GM12878 (cell line): ENCODE data around the gene BEST2. TPM values are rescaled to one million over a fixed set of nuclear protein-coding genes. Genes with fewer than 3 reads are reported as not detected.
A peak's percentile ranks its signal among the peaks of the same experiment; 100 is the strongest.

Source experiments
- ATAC-seq: fragments of 200-7000 bp; cut with Tn5 transposase; 3 replicates; pipeline ENCODE4 v1.9.1; 2020; ENCODE audit warnings: mild to moderate bottlenecking, moderate library complexity
- BruUV-seq: library from RNA; stranded (reverse); fragments of 400-500 nt; replicated peaks from 2 replicates; lab custom pipeline; 2021; lab: Mats Ljungman, UMichigan
- CTCF ChIA-PET: fragments of 300-600 bp; sonication (Branson Sonifier 250); formaldehyde crosslinking; extraction: SDS; loops from one replicate; lab custom pipeline; 2021; ENCODE audit warnings: inconsistent platforms; lab: Yijun Ruan, JAX
- POLR2A ChIA-PET: fragments of 350-600 bp; formaldehyde crosslinking; extraction: SDS; loops from one replicate; lab custom pipeline; 2021; ENCODE audit warnings: inconsistent platforms; lab: Charles Lee
- RAD21 ChIA-PET: fragments of 300-600 bp; sonication (Branson Sonifier 250); formaldehyde crosslinking; loops from one replicate; lab custom pipeline; 2023; ENCODE audit warnings: antibody characterized with exemption; ENCODE audit not compliant: unreplicated experiment; lab: Charles Lee
- SMC1A ChIA-PET: fragments of 300-600 bp; sonication (Branson Sonifier 250); formaldehyde crosslinking; loops from one replicate; lab custom pipeline; 2023; ENCODE audit not compliant: unreplicated experiment, uncharacterized antibody; lab: Charles Lee
- DNase-seq: peaks from one replicate; pipeline ENCODE4 v3.0.0-alpha.2; 2011; ENCODE audit warnings: low read depth, low spot score
- FAIRE-seq: peaks from 3 replicates; lab custom pipeline; 2011; peaks lifted over from hg19 to GRCh38; lab: Jason Lieb, UNC
- H2AFZ ChIP-seq: 2 replicates; pipeline ENCODE4 v1.6.0; 2011; ENCODE audit warnings: low read depth, low read length, control low read depth; ENCODE audit not compliant: control insufficient read depth
- H3K27ac ChIP-seq: 2 replicates; pipeline ENCODE4 v1.5.1; 2011; ENCODE audit warnings: control low read depth; ENCODE audit not compliant: control insufficient read depth, insufficient read depth
- H3K27me3 ChIP-seq, 2 experiments: replicated peaks in 1 of 2; 2 replicates each; pipeline versions ENCODE4 v1.6.0 to v1.6.1; 2011; ENCODE audit warnings: low read length in 1 of 2; ENCODE audit not compliant: control insufficient read depth in 2 of 2, insufficient read depth in 2 of 2
- H3K36me3 ChIP-seq, 2 experiments: 2 replicates each; pipeline ENCODE4 v1.5.1; 2011; ENCODE audit warnings: low read length in 1 of 2; ENCODE audit not compliant: control insufficient read depth in 2 of 2, insufficient read depth in 2 of 2
- H3K4me1 ChIP-seq: 2 replicates; pipeline ENCODE4 v1.6.1; 2011; ENCODE audit warnings: mild to moderate bottlenecking, low read length, moderate library complexity, mixed read lengths; ENCODE audit not compliant: control insufficient read depth, insufficient read depth
- H3K4me2 ChIP-seq: 2 replicates; pipeline ENCODE4 v1.6.0; 2011; ENCODE audit warnings: control low read depth; ENCODE audit not compliant: control insufficient read depth, insufficient read depth
- H3K4me3 ChIP-seq: fragments of 200-600 bp; sonication (generic); 2 replicates; pipeline ENCODE4 v1.5.1; 2016
- H3K79me2 ChIP-seq: 2 replicates; pipeline ENCODE4 v1.6.0; 2011; ENCODE audit warnings: low read length; ENCODE audit not compliant: control insufficient read depth, insufficient read depth
- H3K9ac ChIP-seq: 2 replicates; pipeline ENCODE4 v1.8.0; 2011; ENCODE audit warnings: low read length, control low read depth, mixed read lengths; ENCODE audit not compliant: control insufficient read depth, insufficient read depth
- H3K9me3 ChIP-seq: replicated peaks from 3 replicates; pipeline ENCODE4 v1.5.1; 2011; ENCODE audit warnings: mild to moderate bottlenecking, low read length; ENCODE audit not compliant: control insufficient read depth, insufficient read depth
- H4K20me1 ChIP-seq: 2 replicates; pipeline ENCODE4 v1.6.0; 2011; ENCODE audit not compliant: control insufficient read depth, insufficient read depth
- BMI1 ChIP-seq: fragments of 450-650 bp; IDR thresholded peaks from 2 replicates; pipeline ENCODE4 v1.6.1; 2016; ENCODE audit warnings: mild to moderate bottlenecking, moderate library complexity, borderline replicate concordance
- BRCA1 ChIP-seq: IDR thresholded peaks from 2 replicates; pipeline ENCODE4 v1.6.1; 2011; ENCODE audit warnings: low read depth, low read length, improper control_type of control experiment
- EED ChIP-seq: sonication (generic); IDR thresholded peaks from 2 replicates; pipeline ENCODE4 v1.6.1; 2016; ENCODE audit warnings: antibody characterized with exemption, low read depth
- ETV6 ChIP-seq, 2 experiments: fragments of 450-650 bp in 1 of 2; IDR thresholded peaks in 1 of 2; conservative IDR thresholded peaks in 1 of 2; 2 replicates each; pipeline ENCODE4 v1.6.1; 2014; ENCODE audit warnings: antibody characterized with exemption in 1 of 2, borderline replicate concordance in 1 of 2, low read depth in 1 of 2, mild to moderate bottlenecking in 1 of 2, moderate library complexity in 1 of 2
- FOXM1 ChIP-seq: IDR thresholded peaks from 2 replicates; pipeline ENCODE4 v1.6.1; 2012; ENCODE audit warnings: low read depth, mild to moderate bottlenecking, inconsistent platforms, low read length, moderate library complexity
- HDGF ChIP-seq: fragments of 450-650 bp; IDR thresholded peaks from 2 replicates; pipeline ENCODE4 v1.6.1; 2016; ENCODE audit warnings: antibody characterized with exemption
- IKZF2 ChIP-seq, 2 experiments: fragments of 450-650 bp; IDR thresholded peaks; 2 replicates each; pipeline ENCODE4 v1.6.1; 2017; ENCODE audit warnings: mild to moderate bottlenecking in 2 of 2, moderate library complexity in 2 of 2
- IRF3 ChIP-seq: fragments of 450-650 bp; IDR thresholded peaks from 2 replicates; pipeline ENCODE4 v1.6.1; 2014; ENCODE audit warnings: mild to moderate bottlenecking
- MLLT1 ChIP-seq: fragments of 450-650 bp; IDR thresholded peaks from 2 replicates; pipeline ENCODE4 v1.6.1; 2016; ENCODE audit warnings: mild to moderate bottlenecking
- NBN ChIP-seq: fragments of 450-650 bp; IDR thresholded peaks from 2 replicates; pipeline ENCODE4 v1.6.1; 2016
- POLR2AphosphoS5 ChIP-seq: IDR thresholded peaks from 2 replicates; pipeline ENCODE4 v1.6.1; 2011; ENCODE audit warnings: mild to moderate bottlenecking, low read length, inconsistent platforms
- SPI1 ChIP-seq: IDR thresholded peaks from 2 replicates; pipeline ENCODE4 v1.6.1; 2011; ENCODE audit warnings: low read depth, mild to moderate bottlenecking, low read length, moderate library complexity, borderline replicate concordance; ENCODE audit not compliant: insufficient read depth
- ZBTB4 ChIP-seq: fragments of 450-650 bp; formaldehyde crosslinking; IDR thresholded peaks from 2 replicates; pipeline ENCODE4 v1.4.0; 2022; ENCODE audit warnings: mild to moderate bottlenecking, moderate library complexity
- WGBS: methylation state at CpG from one replicate; pipeline ENCODE4 v1.1.6; 2016; ENCODE audit warnings: low lambda C conversion rate; ENCODE audit not compliant: insufficient replicate concordance, insufficient coverage; ENCODE audit errors: missing lambda C conversion rate; 5-methylcytosine and 5-hydroxymethylcytosine counted together
- in situ Hi-C: fragments of 300-500 bp; cut with MboI; formaldehyde crosslinking; loops from 9 replicates; pipeline ENCODE4 v1.14.3; 2018; ENCODE audit warnings: mixed read lengths
- intact Hi-C: fragments of 100-400 bp; cut with micrococcal nuclease; formaldehyde crosslinking; loops from one replicate; pipeline ENCODE4 v1.14.2; 2022; ENCODE audit not compliant: unreplicated experiment
- polyA plus RNA-seq, 11 experiments: library from polyadenylated mRNA; depleted of rRNA in 4 of 11; unstranded in 6 of 11; stranded (reverse) in 5 of 11; fragments of >200 nt; fragmentation: Nextera tagmentation in 4 of 11; fragmentation: Illumina TruSeq in 1 of 11; extraction: Ambion mirVana in 4 of 11; extraction: Trizol in 1 of 11; gene quantifications; 1 replicate in 1 of 11; 2 replicates in 10 of 11; pipeline versions ENCODE4 v1.2.1 to v1.2.3, GENCODE V29; 2011 to 2016; ENCODE audit warnings: inconsistent platforms in 2 of 11, missing spikeins in 2 of 11, low read depth in 1 of 11
- total RNA-seq, 4 experiments: library from RNA; depleted of rRNA in 3 of 4; stranded (reverse); fragments of >200 nt in 3 of 4; fragmentation: Illumina TruSeq in 1 of 4; extraction: Trizol in 1 of 4; gene quantifications; 2 replicates each; pipeline versions ENCODE4 v1.2.1 to v1.2.3, GENCODE V29; 2013 to 2021

The BEST2 gene
- total and polyA plus RNA-seq, 10 of the 15 experiments (the other 5 are each of a cell fraction or from before 2014, with no cell fraction given): not detected

- TF ChIP-seq ZBTB4 (CRISPR knock-in tag) (no peak), HDGF (peak; percentile 98)
Observed at GRCh38 chr19:12784871-12785430, 33.4 kb downstream of the BEST2 start (continued).

GRCh38 chr19:12785431-12786031 is 33.9 kb downstream of the BEST2 start:
- POLR2A ChIA-PET: interaction anchor here (2.4 kb wide), 1 partner anchor 11 kb away, joined by 11 read pairs; no protein-coding TSS in a partner anchor
- Histone ChIP-seq H3K27me3 (no peaks in the 10 kb centered on the region), H3K4me2 (peak overlapping the region; percentile 61)
- TF ChIP-seq POLR2AphosphoS5: 0 out of 2 replicates have a peak, but pooled peaks have one; percentile 1
- peak; percentile 85 for TF ChIP-seq NBN
- peak in 1 of 2 experiments; percentile 8; a peak in 2 of 4 replicates for TF ChIP-seq IKZF2 (IDR thresholded peaks at IDR 0.05)
- peak; percentile 50 for TF ChIP-seq EED
- TF ChIP-seq MLLT1: peak; percentile 70
- 0 out of 2 replicates have a peak, but pooled peaks have one; percentile 35 for TF ChIP-seq BMI1
- peak; percentile 85; the same call in 1 of the 2 replicates for TF ChIP-seq SPI1
- TF ChIP-seq IRF3: no peak
- TF ChIP-seq ETV6 (conservative IDR thresholded peaks at IDR 0.05 in 1 of 2, IDR thresholded peaks at IDR 0.05 in 1 of 2; ENCODE audit: borderline replicate concordance in 1 of 2, low read depth in 1 of 2): 0 out of 4 replicates have a peak, but pooled peaks of 1 of the 2 experiments have one; percentile 6
- TF ChIP-seq HDGF: peak; percentile 86; the same call in 1 of the 2 replicates
- no peak for TF ChIP-seq FOXM1
- TF ChIP-seq BRCA1: no peak
- TF ChIP-seq, all 136 proteins: peak for 9
- Histone ChIP-seq H3K4me1 (peaks cover 69% of the 10 kb centered on the region), H4K20me1 (no peaks in the 10 kb centered on the region), H3K9ac (peak overlapping the region; percentile 77), H3K27ac (peak overlapping the region; percentile 97), H3K4me3 (no peak overlapping the region), H3K36me3 (no peaks in the 10 kb centered on the region), H3K9me3 (no peaks in the 10 kb centered on the region), H3K79me2 (peaks cover 16% of the 10 kb centered on the region), H2AFZ (peak overlapping the region; percentile 49)
- BruUV-seq: no TSS peak
- ChIA-PET CTCF (interaction anchor here (4.1 to 4.2 kb wide), 2 partner anchors 8 to 11 kb away, joined by 22 to 44 read pairs; no protein-coding TSS in a partner anchor), SMC1A (interaction anchor here (1.2 to 4.1 kb wide), 2 partner anchors 8 to 10 kb away, joined by 6 to 28 read pairs; no protein-coding TSS in a partner anchor), RAD21 (interaction anchor here (0.5 to 4.5 kb wide), 3 partner anchors 8 to 367 kb away, joined by 3 to 49 read pairs (median 5); no protein-coding TSS in a partner anchor)
- FAIRE-seq (no peak), ATAC-seq (no peak), DNase-seq (no peak)
- WGBS: 25% methylated on average over 4 of the region's 4 CpGs
- in situ Hi-C loops (no loop called here), intact Hi-C loops (loop anchor here (5.0 to 10.0 kb wide), 2 partner anchors 152 to 1691 kb away; partner anchors contain the start of gene CALR)
